Esophagus mucosa (tissue), 1 donor: ENCODE data around the gene USP31. TPM values are rescaled to one million over a fixed set of nuclear protein-coding genes. Genes with fewer than 3 reads are reported as not detected.

Experiments
- ATAC-seq: fragments of 200-7000 bp; cut with Tn5 transposase; one replicate; pipeline ENCODE4 v1.9.1; 2020
- total RNA-seq: library from RNA; stranded (reverse); gene quantifications from one replicate; pipeline ENCODE4 v1.2.4, GENCODE V29; 2023
- donor health status: DM: yes; HTN: yes; CAD: no.

The USP31 gene
- total RNA-seq, 1 donor from 2014 or later = 8.7 TPM

- no peak for ATAC-seq
These were observed 89.8 kb downstream of the USP31 start for GRCh38 chr16:23059433-23059832.

- no peak for ATAC-seq
These were observed 90.7 kb downstream of the USP31 start for GRCh38 chr16:23058576-23058975.

- ATAC-seq = no peak
These were observed 92.1 kb downstream of the USP31 start for GRCh38 chr16:23057013-23057596.

- no peak for ATAC-seq
These were observed 93.8 kb downstream of the USP31 start for GRCh38 chr16:23055481-23055880.

GRCh38 chr16:23052908-23053580, 96.2 kb downstream of the USP31 start:
- no peak for ATAC-seq

DNA sequence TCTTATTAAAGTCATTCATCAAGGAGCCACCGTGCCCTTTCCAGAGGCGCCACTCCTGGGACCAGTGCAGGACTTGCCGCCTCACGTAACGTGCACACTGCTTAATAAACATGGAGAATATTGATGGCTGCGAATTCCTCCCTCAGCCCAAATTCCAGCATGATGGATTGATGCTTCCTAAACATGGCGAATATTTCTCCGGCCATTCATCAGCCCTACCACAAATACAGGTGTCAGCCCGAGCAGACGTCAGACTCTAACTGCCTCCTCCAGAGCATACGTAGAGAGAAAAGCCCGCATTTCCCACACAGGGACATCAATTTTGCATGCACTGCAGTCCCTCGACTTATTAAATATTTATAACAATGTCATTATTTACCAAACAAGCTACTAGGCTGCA, 97.0 kb downstream of the USP31 start:
- no peak for ATAC-seq

DNA sequence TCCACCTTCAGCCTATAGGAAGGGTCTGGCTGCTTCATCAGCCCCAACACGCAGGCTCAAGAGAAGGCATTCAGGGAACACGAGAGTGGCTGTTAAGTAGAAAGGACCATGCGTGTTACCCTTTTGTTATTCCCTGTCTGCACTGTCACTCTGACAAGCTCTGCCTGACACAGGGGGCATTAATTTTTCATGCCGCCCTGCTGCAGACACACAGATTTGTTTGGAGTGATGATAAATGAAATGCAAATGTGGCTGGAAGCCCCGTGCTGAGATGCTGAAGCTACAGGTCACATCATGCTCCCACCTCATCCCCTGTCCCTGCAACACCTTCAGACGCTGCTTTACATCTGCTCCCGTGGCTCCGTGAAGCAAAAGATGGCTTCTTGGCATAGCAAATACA, 97.7 kb downstream of the USP31 start:
- no peak for ATAC-seq

DNA sequence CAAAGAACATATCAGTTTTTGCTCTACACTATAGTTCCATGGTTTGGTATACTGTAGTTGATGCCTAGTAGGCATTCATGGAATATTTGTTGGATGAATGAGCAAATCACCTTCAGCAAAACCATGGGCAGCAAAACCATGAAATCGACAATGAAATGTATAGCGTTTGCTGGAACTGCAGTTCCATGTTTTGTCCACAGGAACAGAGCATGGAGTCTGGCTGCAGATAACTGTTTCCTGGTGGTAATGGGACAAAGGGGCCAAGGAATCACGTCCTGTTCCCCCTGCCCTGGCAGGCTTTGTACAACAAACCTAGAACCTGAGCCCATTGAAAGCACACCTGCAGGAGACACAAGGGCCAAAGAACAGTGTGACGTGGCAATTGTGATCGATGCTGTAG, 101.1 kb downstream of the USP31 start:
- no peak for ATAC-seq

DNA sequence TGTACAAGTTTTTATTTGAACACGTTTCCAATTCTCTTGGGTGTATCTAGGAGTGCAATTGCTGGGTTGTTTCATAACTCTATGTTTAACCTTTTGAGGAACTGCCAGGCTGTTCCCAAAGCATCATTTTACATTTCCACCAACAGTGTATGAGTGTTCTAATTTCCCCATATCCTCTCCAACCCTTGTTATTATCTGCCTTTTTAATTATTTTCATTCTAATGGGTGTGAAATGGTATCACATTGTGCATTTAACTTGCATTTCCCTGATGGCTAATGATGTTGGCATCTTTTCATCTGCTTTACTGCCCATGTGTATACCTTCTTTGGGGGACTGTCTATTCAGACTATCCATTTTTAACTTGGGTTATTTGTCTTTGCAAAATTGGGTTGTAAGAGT, 104.2 kb downstream of the USP31 start:
- no peak for ATAC-seq

DNA sequence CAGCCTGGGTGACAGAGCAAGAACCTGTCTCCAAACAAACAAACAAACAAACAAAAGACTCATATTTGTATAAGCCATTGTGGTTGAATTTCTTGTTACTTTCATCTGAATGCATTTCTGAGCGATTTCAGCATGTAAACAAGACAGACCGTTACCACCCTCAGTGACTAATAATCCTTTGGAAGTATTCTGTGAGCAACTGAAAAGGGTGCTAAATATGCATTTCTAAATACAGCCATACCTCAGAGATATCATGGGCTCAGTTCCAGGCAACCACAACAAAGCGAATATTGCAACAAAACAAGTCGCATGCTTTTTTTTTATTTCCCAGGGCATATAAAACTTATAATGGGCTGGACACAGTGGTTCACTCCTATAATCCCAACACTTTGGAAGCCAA, 109.0 kb downstream of the USP31 start:
- no peak for ATAC-seq

- no peak for ATAC-seq
These were observed 110.1 kb downstream of the USP31 start for GRCh38 chr16:23039118-23039517.

- no peak for ATAC-seq
These were observed 114.0 kb downstream of the USP31 start for GRCh38 chr16:23035240-23035639.

- no peak for ATAC-seq
These were observed 117.6 kb downstream of the USP31 start for GRCh38 chr16:23031508-23032098.

DNA sequence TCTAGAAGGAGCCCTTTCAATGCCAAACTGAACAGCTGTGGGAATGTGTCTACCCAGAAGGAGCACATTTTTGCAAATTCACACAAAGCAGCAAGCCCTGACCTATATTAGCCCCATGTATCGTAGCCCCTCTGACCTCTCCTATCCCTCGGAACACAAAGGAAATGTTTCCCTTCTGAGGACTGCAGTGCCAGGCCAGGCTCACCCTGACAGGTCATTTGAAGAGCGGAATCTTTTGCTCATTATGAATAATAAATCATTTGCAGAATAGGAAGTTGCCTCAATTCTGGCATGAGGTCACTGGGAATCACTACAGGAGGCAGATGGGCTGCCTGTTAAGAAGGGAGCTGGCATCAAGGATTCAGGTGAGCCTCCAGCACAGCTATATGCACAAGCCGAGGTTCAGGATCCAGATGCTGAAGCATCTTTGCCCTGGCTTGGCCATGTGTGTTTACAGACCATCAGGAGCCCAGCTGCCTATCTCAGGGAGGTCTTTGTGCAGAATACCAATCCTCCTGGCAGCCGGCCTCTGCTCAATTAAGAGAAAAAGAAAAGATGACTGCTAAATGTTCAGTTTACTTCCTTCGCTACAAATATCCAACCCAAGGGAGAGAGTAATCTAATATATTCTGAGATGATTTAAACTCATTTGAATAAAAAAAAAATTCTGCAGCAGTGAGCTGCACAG, 119.4 kb downstream of the USP31 start:
- no peak for ATAC-seq

GRCh38 chr16:23027386-23027785, 121.9 kb downstream of the USP31 start:
- no peak for ATAC-seq

DNA sequence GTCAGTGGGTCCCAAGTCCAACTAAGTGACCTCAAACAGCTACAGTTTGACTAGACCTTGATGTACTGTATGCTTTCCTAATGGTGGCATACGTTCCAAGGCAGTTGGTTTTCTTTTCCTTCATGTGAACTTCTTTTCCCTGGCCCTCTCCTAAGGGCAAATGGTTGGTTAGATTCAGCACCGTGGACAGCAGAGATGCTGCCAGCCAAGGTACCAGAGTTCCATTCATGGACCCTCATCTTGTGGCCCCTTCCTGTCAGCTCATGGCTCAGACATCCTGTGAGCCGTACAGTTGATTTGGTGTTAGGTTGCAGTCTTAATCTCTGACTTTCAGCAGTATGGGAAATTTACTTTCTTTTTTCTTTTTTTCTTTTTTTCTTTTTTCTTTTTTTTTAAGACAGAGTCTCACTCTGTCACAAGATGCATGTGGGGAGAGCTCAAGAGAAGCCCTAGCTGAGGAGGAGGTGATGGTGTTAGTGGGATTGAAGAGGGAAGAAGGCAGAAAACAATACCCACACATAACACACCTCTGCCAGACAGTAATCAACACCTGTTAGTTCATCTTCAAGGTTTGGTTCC, 122.4 kb downstream of the USP31 start:
- no peak for ATAC-seq

DNA sequence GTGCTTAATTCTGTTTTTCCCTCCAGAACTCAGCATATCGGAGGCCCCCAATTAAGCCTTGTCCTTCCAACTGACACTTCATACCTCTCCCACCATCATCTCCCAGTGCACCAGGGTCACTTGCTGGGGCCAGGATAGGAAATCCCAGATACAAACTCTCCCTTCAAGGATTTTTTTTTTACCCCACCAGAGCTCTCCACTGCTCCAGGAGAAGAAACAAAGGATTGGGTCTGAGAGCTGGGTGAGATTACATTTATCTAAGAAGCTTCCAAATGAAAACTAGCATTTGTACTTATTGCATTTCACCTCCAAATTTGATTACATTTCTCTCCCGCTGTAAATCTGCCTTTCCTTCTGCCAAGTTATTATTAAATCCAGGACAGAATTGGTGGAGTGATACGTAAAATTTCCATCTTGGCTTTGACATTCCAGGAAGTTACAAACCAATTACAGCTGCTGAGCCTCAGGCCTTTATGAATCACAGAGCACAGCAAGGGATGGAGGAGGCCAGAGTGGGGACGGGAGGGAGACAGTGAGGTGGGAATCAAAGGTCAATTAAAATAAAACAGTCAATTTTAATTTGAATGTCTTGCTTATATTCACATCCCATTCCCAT, 123.5 kb downstream of the USP31 start:
- no peak for ATAC-seq

GRCh38 chr16:23024044-23024443, 125.2 kb downstream of the USP31 start:
- ATAC-seq = no peak

GRCh38 chr16:23020084-23020483, 129.2 kb downstream of the USP31 start:
- no peak for ATAC-seq

DNA sequence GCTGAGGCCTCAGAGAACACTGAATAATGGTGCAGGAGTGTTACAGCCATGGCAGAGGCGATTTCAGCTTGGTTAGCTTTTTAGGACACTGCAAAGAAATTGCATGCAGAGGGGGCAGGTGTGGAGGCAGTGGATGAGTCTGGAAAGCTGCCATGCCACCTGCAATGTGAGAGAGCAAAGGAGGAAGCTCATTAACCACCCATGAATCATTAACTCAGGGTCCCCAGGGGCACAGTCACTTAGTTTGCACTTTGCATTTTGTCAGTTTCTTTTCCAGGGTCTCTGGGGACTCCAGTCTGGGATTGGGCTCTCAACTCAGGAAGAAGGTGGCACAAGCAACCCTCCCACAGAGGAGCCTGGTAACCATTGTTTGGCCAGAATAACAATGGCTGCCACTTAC, 132.9 kb downstream of the USP31 start:
- ATAC-seq = no peak

DNA sequence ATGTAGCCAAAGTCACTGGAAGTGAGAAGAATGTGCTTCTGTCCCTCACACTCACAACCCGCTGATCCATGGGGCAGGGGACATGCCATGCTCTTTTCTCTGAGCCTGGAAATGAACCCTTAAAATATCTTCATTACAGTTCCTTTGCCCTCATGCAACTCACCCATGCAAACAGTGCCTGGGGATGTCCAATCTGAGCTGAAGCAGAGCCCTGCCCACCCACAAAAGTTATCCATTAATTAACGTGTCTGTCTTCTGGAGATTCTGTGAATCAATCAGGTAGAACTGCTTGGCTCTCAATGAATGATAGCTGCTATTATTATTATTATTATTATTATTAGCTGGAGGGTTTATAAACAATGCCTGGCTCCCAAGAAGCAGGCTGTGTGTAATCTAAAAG, 133.7 kb downstream of the USP31 start:
- ATAC-seq = no peak

GRCh38 chr16:23014592-23014991, 134.7 kb downstream of the USP31 start:
- no peak for ATAC-seq
